GM12801 (cell line): ENCODE data around the gene ZNF277.

ENCODE experiments used
- CTCF ChIP-seq: IDR thresholded peaks from one replicate; pipeline ENCODE4 v1.5.1; 2011; ENCODE audit warnings: control low read depth; ENCODE audit not compliant: insufficient read length; ENCODE audit errors: extremely low read depth

ZNF277 gene

DNA sequence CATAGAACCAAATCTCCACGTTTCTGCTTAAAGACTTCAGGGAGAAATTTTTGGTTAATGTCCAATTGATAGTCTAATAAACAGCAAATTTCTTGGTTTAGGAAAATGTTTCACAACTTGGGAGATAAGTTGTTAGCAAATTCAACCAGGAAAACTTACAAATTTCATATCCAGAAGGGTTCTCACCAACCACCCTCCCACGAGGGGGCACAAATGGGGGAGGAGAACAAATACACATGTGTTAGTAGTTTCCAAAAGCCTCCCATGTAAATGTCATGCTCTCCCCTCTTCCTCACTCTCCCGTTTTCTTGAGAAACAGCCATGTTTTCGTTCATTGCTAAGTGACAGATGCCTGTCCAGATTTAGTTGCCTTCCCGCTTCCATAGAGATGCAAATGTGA lies 10.8 kb upstream of the ZNF277 start:
- no peak for TF ChIP-seq CTCF

GRCh38 chr7:112197322-112197721 lies 9.2 kb upstream of the ZNF277 start:
- no peak for TF ChIP-seq CTCF

DNA sequence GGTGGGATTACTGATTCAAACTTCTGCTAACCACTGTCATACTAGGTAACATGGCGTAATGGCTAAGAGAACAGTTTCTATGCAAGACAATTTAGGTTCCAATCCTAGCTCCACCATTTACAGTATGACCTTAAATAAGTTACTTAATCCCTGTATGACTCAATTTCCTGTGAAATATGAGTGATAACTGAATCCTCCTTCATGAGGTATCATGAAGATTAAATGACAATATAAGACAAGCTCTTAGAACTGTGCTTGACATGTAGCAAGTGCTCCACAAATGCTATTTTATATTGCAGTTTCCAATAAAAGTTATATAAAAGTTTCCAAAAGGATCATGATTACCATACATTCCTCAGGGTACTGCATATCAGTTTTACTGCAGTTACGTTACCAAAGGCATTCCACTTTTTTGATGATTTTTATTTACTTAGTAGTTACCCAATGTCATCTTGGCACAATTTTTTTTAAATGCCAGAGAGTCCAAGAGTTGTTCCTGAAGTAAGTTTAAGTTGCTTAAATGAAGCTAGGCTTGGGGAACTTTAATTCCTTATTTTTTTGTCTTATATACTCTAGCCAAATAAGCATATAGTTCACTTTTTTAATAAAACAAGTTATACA lies 7.3 kb upstream of the ZNF277 start:
- no peak for TF ChIP-seq CTCF

DNA sequence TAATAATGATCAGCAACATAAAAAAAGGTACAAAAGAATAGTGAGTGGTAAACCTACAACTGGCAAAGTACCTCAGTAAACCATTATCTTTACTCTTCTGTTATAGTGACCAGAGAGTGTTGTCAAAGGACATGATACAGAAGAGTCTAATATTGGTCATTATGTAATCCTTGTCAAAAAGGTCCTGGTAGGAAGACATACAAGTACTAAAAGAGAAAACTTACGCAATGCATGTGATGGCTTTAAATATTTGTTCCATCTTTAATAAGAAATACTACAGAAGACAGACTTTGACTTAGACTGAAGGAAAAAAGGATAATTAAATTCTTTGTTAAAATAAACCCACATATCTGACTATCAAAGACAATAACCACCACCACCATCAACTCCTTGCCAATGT lies 6.8 kb upstream of the ZNF277 start:
- no peak for TF ChIP-seq CTCF

DNA sequence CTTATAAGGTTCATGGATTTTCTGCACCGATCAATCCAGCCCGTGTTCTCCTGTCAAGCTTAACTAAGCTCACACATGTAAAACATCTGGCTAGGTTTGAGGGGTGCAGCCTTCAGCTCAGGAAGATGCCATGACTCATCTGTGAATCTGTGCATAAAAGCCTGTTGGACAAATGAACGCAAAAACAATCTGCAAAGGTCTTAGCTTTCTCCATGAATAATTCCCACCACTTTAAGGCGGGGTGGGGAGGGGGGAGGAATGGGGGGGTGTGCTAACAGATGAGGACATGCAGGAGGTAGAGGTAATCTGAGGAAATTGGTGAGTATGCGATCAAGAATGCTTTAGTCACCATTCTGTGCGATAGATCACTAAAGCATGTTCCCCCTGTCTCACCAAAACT lies 5.1 kb upstream of the ZNF277 start:
- TF ChIP-seq CTCF, result no peak

DNA sequence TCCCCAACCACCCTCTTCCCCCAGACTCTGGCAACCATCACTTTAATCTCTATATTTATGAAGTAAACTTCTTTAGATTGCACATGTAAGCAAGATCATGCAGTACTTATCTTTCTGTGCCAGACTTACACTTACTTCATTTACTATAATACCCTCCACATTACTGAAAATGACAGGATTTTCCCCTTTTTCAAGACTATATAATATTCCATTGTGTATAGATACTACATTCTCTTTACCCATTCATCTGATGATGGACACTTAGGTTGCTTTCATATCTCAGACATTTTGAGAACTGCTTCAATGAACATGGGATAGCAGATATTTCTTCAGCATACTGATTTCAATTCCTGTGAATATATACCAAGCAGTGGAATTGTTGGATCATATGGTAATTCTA lies 4.7 kb upstream of the ZNF277 start:
- TF ChIP-seq CTCF, result no peak

GRCh38 chr7:112202816-112203215 lies 3.7 kb upstream of the ZNF277 start:
- TF ChIP-seq CTCF, result no peak

GRCh38 chr7:112203365-112203739 lies 3.1 kb upstream of the ZNF277 start:
- no peak for TF ChIP-seq CTCF
